ENCODE data around the gene PDE4D.

GRCh38 chr5:59407967-59408366, 485.6 kb downstream of the PDE4D start:
- TF ChIP-seq POLR2AphosphoS5 (IDR thresholded peaks at IDR 0.05; ENCODE audit: low read depth, low read length): no peak
- no peak for TF ChIP-seq POLR2A (IDR thresholded peaks at IDR 0.05; ENCODE audit: low read depth, low read length)
